Ectodermal cell (in vitro differentiated cells): ENCODE results near the gene SLC8A3.

Experiments used
- H3K27ac ChIP-seq: 2 replicates; pipeline ENCODE4 v1.7.0; 2013; ENCODE audit warnings: mild to moderate bottlenecking, low read depth, low read length; ENCODE audit not compliant: insufficient read depth, poor library complexity, severe bottlenecking
- H3K27me3 ChIP-seq: 2 replicates; pipeline ENCODE4 v1.7.0; 2013; ENCODE audit warnings: mild to moderate bottlenecking, low read length; ENCODE audit not compliant: insufficient read depth, control insufficient read depth, poor library complexity, severe bottlenecking
- H3K36me3 ChIP-seq: one replicate; pipeline ENCODE4 v1.7.0; 2013; ENCODE audit warnings: low read length; ENCODE audit not compliant: control insufficient read depth, insufficient read depth
- H3K4me1 ChIP-seq: one replicate; pipeline ENCODE4 v1.7.0; 2013; ENCODE audit warnings: low read length; ENCODE audit not compliant: control insufficient read depth, insufficient read depth
- H3K4me3 ChIP-seq: 2 replicates; pipeline ENCODE4 v1.7.0; 2013; ENCODE audit warnings: low read depth, low read length, control low read depth; ENCODE audit not compliant: insufficient read depth
- H3K9me3 ChIP-seq: 2 replicates; pipeline ENCODE4 v1.7.0; 2013; ENCODE audit warnings: mild to moderate bottlenecking, low read length, moderate library complexity; ENCODE audit not compliant: control insufficient read depth
- WGBS, 2 experiments: methylation state at CpG; one replicate each; pipeline ENCODE4 v1.1.7; 2013; ENCODE audit warnings: missing lambda C conversion rate in 2 of 2; 5-methylcytosine and 5-hydroxymethylcytosine counted together

The SLC8A3 gene

GRCh38 chr14:70201994-70202393 lies 13.2 kb upstream of the SLC8A3 start:
- 94 to 100% methylated on average over 2 of the region's 3 CpGs for WGBS, 2 experiments
- no peaks in the 10 kb centered on the region for H3K27me3 ChIP-seq
- no peak overlapping the region for H3K4me3 ChIP-seq
- no peaks in the 10 kb centered on the region for H3K4me1 ChIP-seq
- no peaks in the 10 kb centered on the region for H3K9me3 ChIP-seq
- no peak overlapping the region for H3K27ac ChIP-seq
- H3K36me3 ChIP-seq: no peaks in the 10 kb centered on the region

DNA sequence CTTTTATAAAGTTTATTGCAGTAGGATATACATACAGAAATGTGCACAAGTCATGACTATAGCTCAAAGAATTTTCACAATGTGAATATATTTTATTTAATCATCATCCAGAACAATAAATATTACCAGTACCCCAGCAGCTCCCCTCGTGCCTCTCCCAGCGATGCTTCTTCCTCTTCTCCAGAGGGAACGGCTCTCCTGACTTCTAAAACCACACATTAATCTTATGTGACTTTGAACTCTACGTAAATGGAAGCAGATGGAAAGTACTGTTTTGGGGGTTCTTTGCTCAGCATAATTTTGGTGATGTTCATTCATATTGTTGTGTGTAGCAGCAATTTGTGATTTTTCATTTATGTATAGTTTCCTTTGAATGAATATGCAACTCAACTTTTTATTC lies 4.6 kb upstream of the SLC8A3 start:
- WGBS, 2 experiments: 91 to 97% methylated on average over 3 to 4 of the region's 4 CpGs
- H3K27me3 ChIP-seq: peaks cover 23% of the 10 kb centered on the region
- H3K36me3 ChIP-seq: no peaks in the 10 kb centered on the region
- peaks cover 3% of the 10 kb centered on the region for H3K4me1 ChIP-seq
- no peak overlapping the region for H3K27ac ChIP-seq
- H3K9me3 ChIP-seq: no peaks in the 10 kb centered on the region
- H3K4me3 ChIP-seq: no peak overlapping the region

DNA sequence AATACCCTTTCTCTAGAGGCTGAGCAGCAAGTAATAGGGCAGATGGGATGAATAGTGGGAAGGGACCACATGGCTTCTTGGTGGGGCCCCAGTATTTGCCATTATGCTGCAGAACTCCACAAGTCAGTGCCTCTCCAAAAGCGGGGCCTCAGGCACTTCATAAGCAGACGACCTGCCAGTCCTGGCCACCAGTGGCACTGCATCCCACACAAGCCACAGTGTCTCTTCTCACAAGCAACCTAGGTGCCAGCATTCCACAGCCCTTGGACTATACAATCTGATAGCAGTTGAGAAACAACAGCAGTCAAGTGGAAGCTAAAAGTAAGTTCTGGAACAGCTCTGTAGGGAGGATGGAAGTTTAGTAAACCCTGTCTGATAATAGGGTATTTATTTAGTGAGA lies 4.2 kb upstream of the SLC8A3 start:
- 70 to 76% methylated on average over 2 of the region's 2 CpGs for WGBS, 2 experiments
- Histone ChIP-seq H3K36me3 (no peaks in the 10 kb centered on the region), H3K27ac (no peak overlapping the region), H3K4me3 (no peak overlapping the region), H3K27me3 (peaks cover 28% of the 10 kb centered on the region), H3K9me3 (no peaks in the 10 kb centered on the region), H3K4me1 (peaks cover 3% of the 10 kb centered on the region)

- H3K27ac ChIP-seq: no peak overlapping the region
- no peaks in the 10 kb centered on the region for H3K36me3 ChIP-seq
- H3K4me3 ChIP-seq: no peak overlapping the region
- H3K4me1 ChIP-seq: peaks cover 6% of the 10 kb centered on the region
- H3K9me3 ChIP-seq: no peaks in the 10 kb centered on the region
- peaks cover 43% of the 10 kb centered on the region for H3K27me3 ChIP-seq
- 66 to 74% methylated on average over 6 of the region's 6 CpGs for WGBS, 2 experiments
These were observed 1.4 kb upstream of the SLC8A3 start for GRCh38 chr14:70190156-70190555.

- Histone ChIP-seq H3K36me3 (no peaks in the 10 kb centered on the region), H3K9me3 (no peaks in the 10 kb centered on the region), H3K27ac (no peak overlapping the region), H3K4me3 (peak overlapping the region; percentile 47), H3K4me1 (peaks cover 6% of the 10 kb centered on the region), H3K27me3 (peaks cover 43% of the 10 kb centered on the region)
- WGBS, 2 experiments: 47 to 50% methylated on average over 9 of the region's 9 CpGs
These were observed 816 bp upstream of the SLC8A3 start for GRCh38 chr14:70189456-70190077.

DNA sequence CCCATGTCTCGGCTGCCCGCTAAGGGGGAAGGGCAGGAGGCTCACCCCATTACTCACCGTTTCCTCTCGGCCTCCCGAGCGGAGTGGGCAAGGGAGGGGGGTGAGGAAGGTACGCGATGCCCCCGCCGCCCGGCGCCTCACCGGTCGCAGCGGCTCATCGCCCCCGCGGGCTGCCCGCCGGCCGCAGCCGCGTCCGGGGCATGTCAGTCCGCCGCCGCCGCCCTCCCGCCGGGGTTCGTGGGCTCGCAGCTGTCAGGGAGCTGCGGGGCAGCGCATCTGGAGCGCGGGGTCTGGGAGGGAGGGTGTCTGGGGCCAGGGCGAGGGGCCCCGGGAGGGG lies 461 bp downstream of the SLC8A3 start:
- Histone ChIP-seq H3K36me3 (no peaks in the 10 kb centered on the region), H3K27me3 (peaks cover 47% of the 10 kb centered on the region), H3K4me1 (peaks cover 6% of the 10 kb centered on the region), H3K9me3 (no peaks in the 10 kb centered on the region), H3K4me3 (peak overlapping the region; percentile 47), H3K27ac (no peak overlapping the region)
- WGBS, 2 experiments: 0% methylated on average over 37 to 38 of the region's 38 CpGs

DNA sequence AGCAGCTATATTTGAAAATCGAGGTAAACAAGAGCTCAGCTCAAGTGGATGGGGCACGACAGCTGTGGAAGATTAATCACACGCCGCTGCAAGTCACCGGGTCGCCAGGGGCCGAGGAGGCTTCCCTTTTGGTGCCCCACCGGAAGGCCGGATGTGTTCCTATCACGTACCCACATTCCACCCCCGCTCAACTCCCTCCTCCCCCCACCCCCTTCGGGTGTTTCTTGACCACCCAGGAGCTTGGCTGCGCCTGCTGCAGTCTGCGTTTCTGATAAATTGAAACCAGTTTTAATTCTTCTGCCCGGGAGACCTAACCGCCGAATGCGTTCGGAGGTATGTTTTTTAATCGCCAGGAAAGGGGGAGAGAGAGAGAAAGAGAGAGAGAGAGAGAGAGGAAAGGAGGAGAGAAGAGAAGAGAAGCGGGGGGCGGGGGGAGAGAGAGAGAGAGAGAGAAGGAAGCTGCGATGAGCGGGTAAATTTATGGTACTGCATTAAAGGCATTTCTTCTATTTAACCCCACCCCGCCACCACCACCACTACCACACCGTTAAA lies 1.8 kb downstream of the SLC8A3 start:
- Histone ChIP-seq H3K9me3 (no peaks in the 10 kb centered on the region), H3K27ac (no peak overlapping the region), H3K36me3 (no peaks in the 10 kb centered on the region), H3K4me3 (peak overlapping the region; percentile 47), H3K4me1 (peaks cover 6% of the 10 kb centered on the region), H3K27me3 (peaks cover 51% of the 10 kb centered on the region)
- WGBS, 2 experiments: 50 to 60% methylated on average over 24 of the region's 26 CpGs

DNA sequence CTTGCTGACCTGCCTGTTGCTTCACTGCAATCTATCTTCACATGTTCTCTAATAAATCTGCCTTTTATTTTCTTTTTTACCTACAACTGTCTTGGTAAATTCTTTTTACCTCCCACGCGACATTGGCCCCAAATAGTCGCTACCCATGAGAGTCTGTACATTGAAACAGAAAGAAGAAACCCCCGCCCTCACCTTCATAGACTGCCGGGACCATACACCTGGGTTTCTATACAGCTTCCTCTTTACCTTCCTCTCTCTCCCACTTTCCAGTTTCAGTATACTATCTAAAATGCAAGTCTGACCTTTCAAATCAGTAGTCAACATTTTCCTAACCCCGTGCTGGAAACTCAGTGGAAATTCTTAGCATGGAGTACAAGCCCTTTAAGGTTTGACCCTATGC lies 4.8 kb downstream of the SLC8A3 start:
- Histone ChIP-seq H3K4me3 (no peak overlapping the region), H3K4me1 (peaks cover 3% of the 10 kb centered on the region), H3K36me3 (no peaks in the 10 kb centered on the region), H3K27me3 (peaks cover 36% of the 10 kb centered on the region), H3K27ac (no peak overlapping the region), H3K9me3 (no peaks in the 10 kb centered on the region)
- WGBS, 2 experiments: 91 to 95% methylated on average over 6 of the region's 6 CpGs

DNA sequence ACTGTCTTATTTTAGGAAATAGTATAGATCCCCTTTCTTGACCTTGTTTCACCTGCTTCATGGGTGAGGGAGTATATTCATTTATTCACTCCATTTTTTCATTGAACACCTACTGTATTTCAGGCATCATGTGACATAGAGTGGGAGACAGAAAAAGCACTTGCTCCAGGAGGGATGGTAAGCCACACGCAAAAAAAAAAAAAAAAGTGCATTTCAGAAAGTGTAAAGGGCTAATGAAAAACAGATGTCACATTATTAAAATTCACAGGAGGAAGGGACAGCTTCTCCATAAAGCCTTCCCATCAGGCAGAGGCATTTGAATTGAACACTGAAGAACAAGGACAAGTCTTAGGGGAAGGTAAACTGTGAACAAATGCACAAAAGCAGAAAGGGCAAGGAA lies 7.5 kb downstream of the SLC8A3 start:
- no peaks in the 10 kb centered on the region for H3K9me3 ChIP-seq
- 100% methylated on average over 1 of the region's 1 CpG for WGBS, 2 experiments
- peaks cover 10% of the 10 kb centered on the region for H3K27me3 ChIP-seq
- H3K4me1 ChIP-seq: no peaks in the 10 kb centered on the region
- H3K27ac ChIP-seq: no peak overlapping the region
- H3K36me3 ChIP-seq: no peaks in the 10 kb centered on the region
- no peak overlapping the region for H3K4me3 ChIP-seq

- Histone ChIP-seq H3K36me3 (no peaks in the 10 kb centered on the region), H3K27me3 (peaks cover 10% of the 10 kb centered on the region), H3K4me3 (no peak overlapping the region), H3K4me1 (no peaks in the 10 kb centered on the region), H3K27ac (no peak overlapping the region), H3K9me3 (no peaks in the 10 kb centered on the region)
- WGBS, 2 experiments: 93 to 95% methylated on average over 1 of the region's 1 CpG
These were observed 8.0 kb downstream of the SLC8A3 start for GRCh38 chr14:70180718-70181117.
